A549 (cell line): Measurements from ENCODE around the gene MAP1LC3A.

Experiments
- BHLHE40 ChIP-seq: IDR thresholded peaks from 2 replicates; pipeline ENCODE4 v1.6.1; 2012; ENCODE audit warnings: low read depth, low read length, inconsistent platforms
- CHD2 ChIP-seq: fragments of 150-350 bp; IDR thresholded peaks from 2 replicates; pipeline ENCODE4 v1.6.1; 2014; ENCODE audit warnings: low read length; ENCODE audit not compliant: partially characterized antibody
- EP300 ChIP-seq, 2 experiments: fragments of >200 bp; sonication (Bioruptor Twin); formaldehyde crosslinking; IDR thresholded peaks; 2 replicates in 1 of 2; 3 replicates in 1 of 2; pipeline ENCODE4 v1.6.1; 2016 to 2017
- JUN ChIP-seq, 2 experiments: fragments of >200 bp; sonication (Bioruptor Twin); formaldehyde crosslinking; IDR thresholded peaks; 2 replicates in 1 of 2; 3 replicates in 1 of 2; pipeline ENCODE4 v1.6.1; 2016 to 2017
- JUNB ChIP-seq: fragments of >200 bp; sonication (Bioruptor Twin); formaldehyde crosslinking; IDR thresholded peaks from 2 replicates; pipeline ENCODE4 v1.6.1; 2016
- POLR2A ChIP-seq: IDR thresholded peaks from 2 replicates; pipeline ENCODE4 v1.6.1; 2012; ENCODE audit warnings: mild to moderate bottlenecking, low read length
- RCOR1 ChIP-seq: fragments of 150-350 bp; IDR thresholded peaks from 2 replicates; pipeline ENCODE4 v1.6.1; 2014; ENCODE audit warnings: antibody characterized with exemption, low read length, low read depth
- RNF2 ChIP-seq: fragments of 200-600 bp; sonication (generic); IDR thresholded peaks from 2 replicates; pipeline ENCODE4 v1.6.1; 2016; ENCODE audit warnings: low read depth, mild to moderate bottlenecking, antibody characterized with exemption, moderate library complexity, borderline replicate concordance
- TF ChIP-seq, protein P1 (sequence below): fragments of >200 bp; sonication (Bioruptor Twin); formaldehyde crosslinking; IDR thresholded peaks from 3 replicates; pipeline ENCODE4 v1.5.1; 2016
- TF ChIP-seq, protein P2 (sequence below): IDR thresholded peaks from 2 replicates; pipeline ENCODE4 v1.6.1; 2012
- TF ChIP-seq, protein P3 (sequence below): fragments of 150-350 bp; IDR thresholded peaks from 2 replicates; pipeline ENCODE4 v1.6.1; 2014; ENCODE audit warnings: low read depth, mild to moderate bottlenecking, low read length

DNA sequence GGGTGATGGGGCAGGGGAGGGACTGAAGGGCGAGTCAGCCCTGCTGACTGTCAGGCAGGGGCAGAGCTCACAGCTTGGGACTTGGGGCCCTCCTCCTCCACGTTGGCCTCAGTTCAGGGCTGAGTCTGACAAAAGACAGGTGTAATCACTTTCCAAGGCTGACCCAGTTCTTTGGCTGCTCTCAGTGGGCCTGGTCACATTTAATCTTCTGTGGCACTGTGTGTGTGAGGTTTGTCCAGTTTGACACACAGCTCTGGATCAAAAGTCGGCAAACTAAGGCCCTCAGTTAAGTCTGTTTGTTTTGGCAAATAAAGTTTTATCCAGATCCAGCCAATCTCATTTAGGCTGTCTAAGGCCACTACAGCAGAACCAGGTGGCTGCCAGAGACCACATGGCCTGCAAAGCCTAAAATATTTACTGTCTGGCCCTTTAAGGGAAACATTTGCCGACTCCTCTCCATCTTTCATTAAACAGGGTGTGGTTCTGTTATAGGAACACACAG lies 5.1 kb upstream of the MAP1LC3A start:
- TF ChIP-seq BHLHE40 (no peak), CHD2 (no peak), EP300 (IDR thresholded peaks at IDR 0.05) (no peak), POLR2A (no peak), JUN (IDR thresholded peaks at IDR 0.05) (no peak), RNF2 (no peak), RCOR1 (no peak), JUNB (no peak)
- TF ChIP-seq, protein P1, sequence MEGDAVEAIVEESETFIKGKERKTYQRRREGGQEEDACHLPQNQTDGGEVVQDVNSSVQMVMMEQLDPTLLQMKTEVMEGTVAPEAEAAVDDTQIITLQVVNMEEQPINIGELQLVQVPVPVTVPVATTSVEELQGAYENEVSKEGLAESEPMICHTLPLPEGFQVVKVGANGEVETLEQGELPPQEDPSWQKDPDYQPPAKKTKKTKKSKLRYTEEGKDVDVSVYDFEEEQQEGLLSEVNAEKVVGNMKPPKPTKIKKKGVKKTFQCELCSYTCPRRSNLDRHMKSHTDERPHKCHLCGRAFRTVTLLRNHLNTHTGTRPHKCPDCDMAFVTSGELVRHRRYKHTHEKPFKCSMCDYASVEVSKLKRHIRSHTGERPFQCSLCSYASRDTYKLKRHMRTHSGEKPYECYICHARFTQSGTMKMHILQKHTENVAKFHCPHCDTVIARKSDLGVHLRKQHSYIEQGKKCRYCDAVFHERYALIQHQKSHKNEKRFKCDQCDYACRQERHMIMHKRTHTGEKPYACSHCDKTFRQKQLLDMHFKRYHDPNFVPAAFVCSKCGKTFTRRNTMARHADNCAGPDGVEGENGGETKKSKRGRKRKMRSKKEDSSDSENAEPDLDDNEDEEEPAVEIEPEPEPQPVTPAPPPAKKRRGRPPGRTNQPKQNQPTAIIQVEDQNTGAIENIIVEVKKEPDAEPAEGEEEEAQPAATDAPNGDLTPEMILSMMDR, result no peak
- TF ChIP-seq, protein P2, sequence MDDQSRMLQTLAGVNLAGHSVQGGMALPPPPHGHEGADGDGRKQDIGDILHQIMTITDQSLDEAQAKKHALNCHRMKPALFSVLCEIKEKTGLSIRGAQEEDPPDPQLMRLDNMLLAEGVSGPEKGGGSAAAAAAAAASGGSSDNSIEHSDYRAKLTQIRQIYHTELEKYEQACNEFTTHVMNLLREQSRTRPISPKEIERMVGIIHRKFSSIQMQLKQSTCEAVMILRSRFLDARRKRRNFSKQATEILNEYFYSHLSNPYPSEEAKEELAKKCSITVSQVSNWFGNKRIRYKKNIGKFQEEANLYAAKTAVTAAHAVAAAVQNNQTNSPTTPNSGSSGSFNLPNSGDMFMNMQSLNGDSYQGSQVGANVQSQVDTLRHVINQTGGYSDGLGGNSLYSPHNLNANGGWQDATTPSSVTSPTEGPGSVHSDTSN, result no peak
- TF ChIP-seq, protein P3, sequence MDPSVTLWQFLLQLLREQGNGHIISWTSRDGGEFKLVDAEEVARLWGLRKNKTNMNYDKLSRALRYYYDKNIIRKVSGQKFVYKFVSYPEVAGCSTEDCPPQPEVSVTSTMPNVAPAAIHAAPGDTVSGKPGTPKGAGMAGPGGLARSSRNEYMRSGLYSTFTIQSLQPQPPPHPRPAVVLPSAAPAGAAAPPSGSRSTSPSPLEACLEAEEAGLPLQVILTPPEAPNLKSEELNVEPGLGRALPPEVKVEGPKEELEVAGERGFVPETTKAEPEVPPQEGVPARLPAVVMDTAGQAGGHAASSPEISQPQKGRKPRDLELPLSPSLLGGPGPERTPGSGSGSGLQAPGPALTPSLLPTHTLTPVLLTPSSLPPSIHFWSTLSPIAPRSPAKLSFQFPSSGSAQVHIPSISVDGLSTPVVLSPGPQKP, result no peak
